NCI-H1694 treated with DMSO at 0.1 percent for 48 hours (cell line): ENCODE measurements around the gene PDZK1IP1.
"Not testable (repeated sequence)": the region's sequence is repeated elsewhere in the genome, so short reads cannot be mapped to it uniquely, and the experiment has no call there.

Experiments used
- DNase-seq: peaks from one replicate; lab custom pipeline; 2025; lab: John Stamatoyannopoulos, UW

The PDZK1IP1 gene

GRCh38 chr1:47223921-47224675, 34.3 kb upstream of the PDZK1IP1 start:
- DNase-seq = no peak

DNA sequence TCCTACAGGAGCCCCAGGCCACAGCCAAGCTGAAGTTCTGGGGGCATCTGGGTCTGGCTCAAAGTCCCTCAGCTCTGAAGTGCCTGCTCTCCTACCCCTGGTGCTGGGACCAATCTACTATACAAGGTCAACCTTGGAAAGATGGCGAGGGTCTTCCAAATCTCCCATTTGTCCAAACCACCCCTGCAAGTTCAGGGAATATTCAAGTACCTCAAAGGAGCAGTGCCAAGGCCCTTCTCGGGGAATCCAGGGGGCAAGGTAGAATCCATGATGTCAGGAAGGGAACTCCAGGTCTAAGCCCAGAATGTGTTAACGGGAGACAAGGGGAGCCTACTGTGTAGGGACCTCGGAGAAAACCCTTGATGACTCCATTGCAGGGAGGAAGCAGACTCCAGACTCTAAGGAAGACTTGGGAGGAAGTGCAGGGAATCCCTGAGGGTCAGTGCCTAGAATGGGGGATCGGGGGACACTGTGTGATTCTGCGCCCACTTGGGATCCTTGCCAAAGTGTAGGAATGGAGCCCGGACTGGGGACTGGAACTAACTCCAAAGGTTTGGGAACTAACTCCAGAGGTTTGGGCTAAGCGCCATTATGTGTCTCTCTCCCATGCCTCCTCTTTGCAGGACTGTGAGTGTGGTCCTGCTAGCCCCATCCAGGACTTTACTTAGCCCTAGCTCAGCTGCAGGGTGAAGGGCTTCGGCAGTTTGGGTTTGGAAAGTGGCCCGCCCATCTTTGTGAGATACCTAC, 33.5 kb upstream of the PDZK1IP1 start:
- DNase-seq = no peak

DNA sequence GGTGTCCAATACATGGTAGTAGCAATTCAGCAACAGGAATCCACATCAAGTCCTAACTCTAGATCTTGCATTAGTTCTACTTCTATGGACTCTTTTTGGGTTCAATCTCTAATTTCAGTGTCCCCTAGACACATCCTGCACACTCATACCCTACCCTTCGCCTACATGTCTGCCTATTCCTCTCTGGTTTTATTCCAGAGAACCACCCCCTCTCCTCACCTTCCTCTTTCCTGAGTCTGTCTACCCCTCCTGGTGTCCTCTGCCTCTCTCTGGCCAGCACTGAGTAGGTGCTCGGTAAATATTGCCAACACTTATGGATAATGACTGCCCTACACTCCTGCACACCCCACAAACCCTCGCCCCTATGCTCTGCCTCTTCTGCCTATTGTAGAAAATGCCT, 32.6 kb upstream of the PDZK1IP1 start:
- no peak for DNase-seq

- DNase-seq = no peak
These were observed 29.9 kb upstream of the PDZK1IP1 start for GRCh38 chr1:47219590-47220220.

DNA sequence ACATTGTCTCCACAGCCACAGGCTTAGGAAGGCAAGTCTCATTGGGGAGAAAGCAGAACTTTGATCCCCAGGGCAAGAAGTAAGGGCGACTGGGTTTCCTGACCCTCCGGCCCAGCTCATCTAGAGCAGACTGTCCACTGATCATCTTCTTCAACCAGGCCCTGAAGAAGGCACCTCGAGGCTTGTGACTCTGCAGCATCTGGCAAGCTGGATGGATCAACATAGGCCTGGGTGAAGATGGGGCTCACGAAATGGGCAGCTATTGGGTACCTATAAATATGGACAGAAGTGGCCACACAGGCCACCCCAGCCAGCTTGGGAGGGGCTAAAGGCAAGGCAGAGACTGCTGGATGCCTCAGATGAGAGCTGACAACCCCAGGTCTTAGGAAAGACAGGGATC, 29.2 kb upstream of the PDZK1IP1 start:
- no peak for DNase-seq

DNA sequence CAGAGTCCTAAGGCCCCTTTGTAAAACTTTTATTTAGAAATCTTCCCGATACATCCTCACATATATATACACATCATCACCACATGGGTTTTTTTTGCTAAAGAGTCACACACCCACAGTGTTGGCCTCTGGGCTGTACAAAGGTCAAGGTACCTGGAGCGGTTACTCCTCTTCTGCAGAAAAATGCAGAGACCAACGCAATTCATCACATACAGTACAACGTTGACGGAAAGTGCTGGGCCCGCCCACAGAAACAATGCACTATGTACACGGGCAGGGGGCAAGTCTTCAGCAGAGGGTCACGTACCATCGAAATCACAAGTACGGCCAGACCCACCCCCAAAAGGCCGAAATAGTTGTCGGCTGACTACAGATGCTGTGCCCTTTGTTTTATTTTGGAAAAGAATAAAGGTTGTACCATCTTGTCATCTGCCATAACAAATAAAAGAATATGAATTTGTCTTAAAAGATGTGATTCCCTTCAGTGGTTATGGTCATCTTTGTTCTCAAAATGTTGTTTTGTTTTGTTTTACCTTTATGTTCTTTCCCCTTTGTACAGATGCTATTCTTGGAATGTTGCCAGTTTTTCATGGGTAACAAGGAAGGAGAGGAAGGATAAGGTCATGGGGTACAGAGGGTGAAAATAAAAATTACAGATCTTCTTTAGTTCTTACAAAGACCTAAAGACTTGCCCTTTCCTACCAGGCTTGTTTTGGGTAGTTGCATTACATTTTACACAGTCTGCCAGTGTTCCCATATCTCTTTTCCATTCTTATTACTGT, 26.6 kb upstream of the PDZK1IP1 start:
- no peak for DNase-seq

DNA sequence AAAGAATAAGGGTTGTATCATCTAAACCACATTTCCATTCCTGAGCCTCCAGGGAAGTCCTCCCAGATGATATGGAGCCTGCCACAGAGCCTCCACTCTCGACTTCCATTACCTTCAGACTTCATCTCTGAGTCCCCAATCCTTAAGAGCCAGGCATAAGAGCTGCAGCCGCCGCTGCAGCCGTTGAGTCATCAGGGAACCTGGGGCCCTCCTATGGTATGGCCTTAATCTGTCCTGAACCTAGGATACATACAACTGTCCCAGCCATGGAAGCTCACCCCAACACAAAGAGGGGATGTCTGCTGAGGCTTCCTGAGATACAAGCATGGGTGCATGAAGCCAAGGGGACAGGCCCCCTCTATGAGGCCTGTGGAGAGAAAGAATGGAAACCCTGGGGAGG, 25.9 kb upstream of the PDZK1IP1 start:
- no peak for DNase-seq

GRCh38 chr1:47214549-47214948, 24.7 kb upstream of the PDZK1IP1 start:
- DNase-seq = no peak

- no peak for DNase-seq
These were observed 23.6 kb upstream of the PDZK1IP1 start for GRCh38 chr1:47213230-47213963.

DNA sequence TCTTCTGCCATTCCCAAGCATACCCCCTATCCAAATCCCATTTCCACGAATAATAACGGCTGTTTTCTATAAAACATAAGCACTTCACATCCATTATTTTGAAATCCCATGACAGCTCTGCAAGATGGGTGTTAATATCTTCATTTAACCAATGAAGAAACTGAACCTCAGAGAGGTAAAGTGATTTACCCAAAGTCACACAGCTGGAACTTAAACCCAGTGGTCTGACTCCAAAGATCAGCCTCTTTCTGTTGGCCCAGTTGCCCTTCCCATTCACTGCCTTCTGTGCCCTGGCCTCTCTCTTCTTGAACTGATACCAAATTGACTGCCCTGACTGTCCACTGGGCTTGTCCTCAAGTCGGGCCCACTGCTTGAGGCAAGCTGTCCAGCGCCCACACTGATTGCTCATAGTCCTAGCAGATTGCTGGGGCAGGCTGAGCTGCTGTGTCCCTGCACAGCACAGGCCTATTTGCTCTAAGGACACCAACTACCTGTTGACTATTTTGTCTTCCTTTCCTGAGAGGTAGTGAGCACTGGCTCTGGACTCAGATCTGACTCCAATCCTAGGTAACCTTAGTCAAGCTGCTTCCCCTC, 22.9 kb upstream of the PDZK1IP1 start:
- no peak for DNase-seq

DNA sequence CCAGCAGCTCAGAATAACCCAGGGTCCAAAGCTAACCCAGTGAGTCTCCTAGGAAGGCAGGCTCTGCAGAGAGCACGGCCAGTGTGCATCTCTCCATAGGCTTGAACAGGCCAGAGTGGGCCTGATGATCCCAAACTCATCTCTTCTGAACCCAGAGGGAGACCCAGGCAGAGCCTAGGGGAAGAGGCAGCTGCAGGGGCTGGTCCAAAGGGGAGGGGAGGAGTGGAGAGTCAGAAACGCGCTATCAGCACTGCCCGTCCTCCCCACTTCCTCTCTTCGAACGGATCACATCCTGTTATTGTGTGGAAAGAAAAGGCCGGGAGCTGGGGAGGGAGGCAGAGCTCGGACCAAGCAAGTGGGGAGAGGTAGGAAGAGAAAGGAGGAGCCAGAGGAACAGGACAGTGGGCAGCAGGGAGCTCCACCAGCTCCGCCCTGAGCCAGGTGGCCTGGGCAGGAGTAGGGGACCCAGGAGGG, 22.0 kb upstream of the PDZK1IP1 start:
- DNase-seq = no peak

DNA sequence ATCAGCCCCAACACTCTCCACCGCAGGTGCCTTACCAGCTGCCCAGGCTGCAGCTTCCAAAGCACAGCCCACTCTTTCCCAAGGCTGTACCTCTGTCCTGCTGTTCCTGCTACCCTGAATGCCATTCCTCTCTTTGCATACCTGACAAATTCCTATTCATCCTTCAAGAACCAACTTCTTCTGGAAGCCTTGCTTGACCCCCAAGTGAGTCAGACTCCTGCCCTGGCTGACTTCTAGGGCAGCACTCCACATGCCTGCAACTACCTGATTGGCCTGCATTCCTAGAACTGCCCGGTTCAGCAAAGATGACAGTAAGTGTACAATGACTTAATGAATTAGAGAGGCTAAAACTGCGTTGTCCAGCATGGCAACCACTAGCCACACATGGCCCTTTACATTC, 20.8 kb upstream of the PDZK1IP1 start:
- no peak for DNase-seq

- DNase-seq = no peak
These were observed 20.0 kb upstream of the PDZK1IP1 start for GRCh38 chr1:47209725-47210325.

DNA sequence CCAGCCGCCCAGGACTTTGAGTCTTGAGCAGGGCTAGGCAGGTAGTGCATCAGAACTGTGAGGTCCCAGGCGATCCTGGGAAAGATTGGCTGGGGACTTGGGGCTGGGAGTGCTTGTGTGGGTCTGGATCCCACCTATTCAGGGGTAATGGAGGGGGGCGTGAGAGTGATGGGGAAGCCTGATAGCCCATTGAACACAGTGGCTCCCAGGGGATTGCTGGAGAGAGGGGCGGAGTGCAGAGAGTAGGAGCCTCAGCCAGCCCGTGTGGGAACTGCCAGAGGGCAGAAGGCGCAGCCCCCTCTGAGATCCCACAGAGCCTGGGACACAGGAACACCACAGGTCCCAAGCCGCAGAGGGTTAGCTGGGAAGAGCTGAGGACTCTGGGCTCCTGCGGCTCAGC, 19.3 kb upstream of the PDZK1IP1 start:
- no peak for DNase-seq

DNA sequence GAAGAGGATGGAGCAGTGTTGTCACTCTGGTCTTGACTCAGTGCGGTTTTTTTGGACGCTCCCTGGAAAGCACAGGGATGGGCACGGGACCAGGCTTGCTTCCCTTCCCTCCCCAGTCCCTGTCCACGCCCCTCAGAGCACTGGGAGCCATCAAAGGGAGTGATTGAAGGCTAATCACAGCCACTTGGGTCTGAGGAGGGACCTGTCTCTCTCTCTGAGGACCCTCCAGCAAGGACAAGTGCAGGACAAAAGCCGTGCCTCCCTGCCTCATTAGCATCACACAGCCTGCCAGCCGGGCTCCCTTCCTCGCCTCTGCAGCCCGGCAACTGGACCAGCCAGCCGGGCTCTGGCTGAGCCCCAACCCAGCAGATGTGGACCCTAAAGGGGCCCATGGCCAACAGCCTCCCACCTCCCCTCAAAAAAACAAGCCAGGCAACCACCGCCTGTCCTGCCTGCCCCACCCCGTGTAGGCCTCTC, 18.6 kb upstream of the PDZK1IP1 start:
- no peak for DNase-seq

GRCh38 chr1:47207803-47208373, 18.1 kb upstream of the PDZK1IP1 start:
- no peak for DNase-seq

GRCh38 chr1:47205918-47206317, 16.1 kb upstream of the PDZK1IP1 start:
- DNase-seq = no peak

DNA sequence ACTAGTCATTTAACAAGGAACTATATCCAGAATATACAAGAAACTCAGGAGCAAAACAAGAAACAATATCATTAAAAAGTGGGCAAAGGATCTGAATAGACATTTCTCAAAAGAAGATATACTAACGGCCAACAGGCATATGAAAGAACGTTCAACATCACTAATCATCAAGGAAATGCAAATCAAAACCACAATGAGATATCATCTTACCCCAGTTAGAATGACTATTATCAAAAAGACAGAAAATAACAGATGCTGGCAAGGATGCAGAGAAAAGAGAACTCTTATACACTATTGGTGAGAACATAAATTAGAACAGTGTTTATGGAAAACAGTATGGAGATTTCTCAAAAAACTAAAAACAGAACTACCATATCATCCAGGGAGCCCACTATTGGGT, 13.7 kb upstream of the PDZK1IP1 start:
- DNase-seq = not testable (repeated sequence)

DNA sequence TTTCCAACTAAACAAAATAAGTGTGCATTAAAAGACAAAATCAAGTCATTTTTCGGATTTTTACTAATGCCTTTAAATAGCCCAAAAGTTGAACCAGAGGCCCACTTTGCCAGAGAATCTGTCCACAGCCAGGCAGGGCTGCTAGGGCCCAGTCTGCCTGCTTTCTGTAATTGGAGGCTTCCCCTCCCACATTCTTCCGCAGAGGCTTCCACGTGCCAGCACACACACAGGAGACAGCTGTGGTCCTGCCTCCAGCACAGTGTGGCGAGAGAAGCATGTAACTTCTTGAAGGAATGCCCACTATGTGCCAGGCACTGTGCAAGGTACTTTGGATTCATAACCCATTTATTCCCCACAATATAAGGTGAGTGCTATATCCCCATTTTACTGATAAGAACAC, 11.3 kb upstream of the PDZK1IP1 start:
- DNase-seq = no peak

DNA sequence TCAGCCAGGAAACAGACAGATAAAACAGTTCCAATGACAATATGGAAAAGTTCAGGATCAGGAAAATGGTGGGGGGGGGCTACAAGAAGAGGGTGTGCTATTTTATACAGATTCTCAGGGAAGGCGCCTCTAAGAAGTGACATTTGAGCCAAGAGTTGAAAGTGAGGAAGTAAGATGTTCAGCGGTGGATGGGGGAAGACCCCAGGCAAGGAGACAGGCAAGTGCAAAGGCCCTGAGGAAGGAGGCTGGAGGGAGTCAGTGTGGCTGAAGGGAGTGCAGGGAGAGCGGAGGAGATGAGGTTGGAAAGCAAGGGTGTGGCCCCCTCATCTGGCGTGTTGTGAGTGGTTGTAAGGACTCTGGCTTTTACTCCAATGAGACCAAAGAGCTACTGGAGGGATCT, 8.4 kb upstream of the PDZK1IP1 start:
- DNase-seq = no peak
